ENCODE results near the gene VPS13D.
"Not testable (repeated sequence)": the region's sequence is repeated elsewhere in the genome, so short reads cannot be mapped to it uniquely, and the experiment has no call there.

The VPS13D gene

DNA sequence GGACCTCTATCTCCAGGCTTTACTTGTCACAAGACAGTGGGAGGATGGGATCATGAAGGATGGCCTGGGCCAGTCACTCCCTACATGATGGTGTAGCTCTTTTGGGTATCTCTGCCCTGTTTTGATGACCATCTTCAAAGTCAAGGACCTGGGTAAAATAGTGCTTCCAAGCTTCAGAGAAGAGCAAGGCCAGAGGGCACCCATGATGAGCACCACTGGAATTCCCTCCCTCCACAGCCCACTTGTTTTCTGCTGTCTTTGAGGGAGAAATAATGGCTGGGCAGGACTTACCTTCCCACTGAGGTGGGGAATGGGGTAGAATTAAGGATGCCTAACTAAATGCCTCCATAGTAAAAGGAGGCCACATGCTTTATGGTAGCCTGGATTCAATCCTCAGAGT lies 222.4 kb downstream of the VPS13D start:
- DNase-seq (ENCODE audit: low read depth) = no peak

DNA sequence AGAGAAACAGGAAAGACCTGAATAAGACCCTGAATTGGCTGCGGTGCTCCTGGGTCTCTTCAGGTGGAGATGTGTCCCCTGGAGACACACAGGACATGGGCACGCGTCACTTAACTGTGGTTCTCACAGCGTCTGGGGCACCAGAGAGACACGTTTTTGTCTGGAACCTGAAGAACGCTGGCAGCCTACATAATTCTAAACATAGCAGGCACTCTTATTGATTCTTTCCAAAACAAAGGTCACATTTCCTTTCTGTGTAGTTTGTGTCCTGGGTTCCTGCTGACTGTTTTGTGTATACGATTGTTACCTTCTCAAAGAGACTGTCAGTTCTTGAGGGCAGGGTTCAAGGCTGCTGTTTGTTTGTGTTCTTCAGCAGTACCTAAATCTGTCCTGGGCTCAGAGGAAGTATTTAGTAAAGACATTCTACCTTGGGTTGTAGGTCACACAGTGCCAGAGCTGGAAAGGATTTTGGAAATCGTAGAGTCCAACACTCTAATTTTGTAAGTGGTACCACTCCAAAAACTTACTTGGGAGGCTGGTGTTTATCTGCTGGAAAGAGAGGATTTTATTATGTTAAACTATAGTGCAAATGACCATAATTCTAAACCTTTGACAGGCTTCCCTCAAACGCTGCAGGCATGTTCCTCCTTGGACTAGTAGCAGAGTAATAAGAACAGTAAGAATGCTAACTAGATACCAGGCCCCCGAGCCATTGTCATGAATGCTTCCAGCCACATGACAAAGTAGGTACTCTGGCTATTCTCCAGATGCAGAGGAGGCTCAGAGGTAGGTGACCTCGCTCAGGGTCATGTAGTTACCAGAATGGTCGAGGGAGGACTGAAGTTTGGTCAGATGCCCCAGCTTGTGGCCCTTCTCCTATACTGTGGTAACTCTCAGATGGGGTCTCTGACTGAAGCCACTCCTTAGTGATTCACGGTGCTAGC lies 223.8 kb downstream of the VPS13D start:
- DNase-seq (ENCODE audit: low read depth) = no peak

DNA sequence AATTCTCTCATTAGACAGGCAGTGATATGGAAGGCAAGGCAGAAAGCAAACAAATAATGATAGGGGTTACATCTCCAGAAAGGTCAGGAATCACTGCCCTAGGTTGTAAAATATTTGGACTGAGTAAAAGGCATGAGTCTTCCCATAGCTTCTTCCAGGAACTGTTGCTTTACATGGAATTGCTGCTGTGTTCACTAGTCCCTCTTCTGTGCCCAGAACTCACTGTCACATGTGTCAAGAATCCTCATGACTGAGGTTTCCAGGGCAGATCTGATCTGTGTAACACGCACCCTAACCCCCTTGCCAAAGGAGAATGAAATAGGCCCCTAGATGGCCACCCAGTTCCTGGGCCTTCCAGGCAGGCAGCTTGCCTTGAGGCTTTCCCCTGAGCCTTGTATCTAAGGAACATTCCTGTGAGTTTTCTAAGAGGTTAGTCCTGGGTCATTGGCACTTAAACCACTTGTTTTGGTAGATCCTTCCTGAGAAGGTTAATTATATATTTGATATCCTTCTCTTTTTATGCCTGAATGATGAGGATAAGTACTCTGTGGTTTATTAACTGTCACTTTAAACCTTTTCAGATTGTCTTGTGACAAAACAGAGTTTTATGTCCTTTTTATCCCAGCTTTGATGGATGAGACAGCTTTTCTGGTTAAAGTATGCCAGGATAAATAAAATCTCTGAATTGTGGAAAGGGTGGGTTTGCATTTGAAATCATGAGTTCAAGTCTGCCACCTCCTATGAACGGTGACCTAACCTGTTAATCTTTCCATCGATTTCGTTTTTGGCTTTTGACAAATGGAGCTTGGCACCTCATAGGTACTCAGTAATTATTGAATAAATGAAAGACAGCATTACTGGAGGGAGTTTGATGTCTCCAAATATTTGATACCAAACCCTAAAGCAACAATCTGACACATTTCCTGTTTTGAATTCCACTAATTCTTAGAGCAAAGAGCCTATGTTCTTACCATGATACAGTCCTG lies 224.9 kb downstream of the VPS13D start:
- DNase-seq (ENCODE audit: low read depth) = no peak

DNA sequence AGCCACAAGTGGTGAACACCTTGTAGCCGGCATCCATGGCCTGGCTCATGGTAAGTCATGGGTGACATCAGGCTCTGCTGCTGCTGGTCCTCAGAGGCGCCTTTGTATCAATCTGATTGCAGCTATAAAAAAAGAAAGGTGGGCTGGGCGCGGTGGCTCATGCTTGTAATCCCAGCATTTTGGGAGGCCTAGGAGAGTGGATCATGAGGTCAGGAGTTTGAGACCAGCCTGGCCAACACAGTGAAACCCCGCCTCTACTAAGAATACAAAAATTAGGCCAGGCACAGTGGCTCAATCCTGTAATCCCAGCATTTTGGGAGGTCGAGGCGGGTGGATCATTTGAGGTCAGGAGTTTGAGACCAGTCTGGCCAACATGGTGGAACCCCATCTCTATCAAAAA lies 226.3 kb downstream of the VPS13D start:
- DNase-seq (ENCODE audit: low read depth) = not testable (repeated sequence)

DNA sequence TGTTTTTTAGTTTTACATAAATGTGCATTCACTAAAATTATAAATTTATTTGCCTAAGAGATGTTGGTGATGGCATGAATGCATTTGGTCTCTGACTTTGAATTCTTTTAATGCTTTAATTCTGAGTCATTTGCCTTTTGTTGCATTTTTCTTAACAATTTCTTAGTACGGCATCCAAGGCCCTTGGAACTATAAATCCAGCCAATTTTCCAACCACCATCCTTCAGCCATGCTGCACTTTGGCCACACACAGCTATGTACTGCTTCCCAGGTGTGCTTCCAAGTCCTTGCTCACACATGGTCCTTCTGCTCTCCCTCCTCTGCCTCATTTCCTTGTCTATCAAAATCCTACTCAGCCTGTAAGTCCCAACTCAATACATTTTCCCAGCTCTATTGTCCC lies 227.1 kb downstream of the VPS13D start:
- DNase-seq (ENCODE audit: low read depth) = no peak

DNA sequence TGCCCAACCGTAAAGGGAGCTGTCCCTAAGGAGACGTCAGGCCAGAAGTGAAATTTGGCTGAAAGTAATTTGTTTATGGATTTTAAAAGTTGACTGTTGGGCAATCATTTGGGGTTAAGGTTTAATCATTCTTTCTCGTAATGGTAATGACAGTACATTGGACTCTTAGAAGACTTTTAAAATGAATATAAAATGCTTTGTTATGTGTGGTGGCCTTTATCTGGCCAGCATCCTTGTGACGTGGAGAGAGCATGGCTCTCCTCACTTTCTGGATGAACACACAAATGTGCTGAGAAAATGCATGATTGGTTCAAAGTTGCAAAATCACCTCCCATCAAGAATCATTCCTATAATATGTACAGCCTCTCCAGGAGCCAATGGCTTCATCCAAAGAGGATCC lies 227.9 kb downstream of the VPS13D start:
- no peak for DNase-seq (ENCODE audit: low read depth)

DNA sequence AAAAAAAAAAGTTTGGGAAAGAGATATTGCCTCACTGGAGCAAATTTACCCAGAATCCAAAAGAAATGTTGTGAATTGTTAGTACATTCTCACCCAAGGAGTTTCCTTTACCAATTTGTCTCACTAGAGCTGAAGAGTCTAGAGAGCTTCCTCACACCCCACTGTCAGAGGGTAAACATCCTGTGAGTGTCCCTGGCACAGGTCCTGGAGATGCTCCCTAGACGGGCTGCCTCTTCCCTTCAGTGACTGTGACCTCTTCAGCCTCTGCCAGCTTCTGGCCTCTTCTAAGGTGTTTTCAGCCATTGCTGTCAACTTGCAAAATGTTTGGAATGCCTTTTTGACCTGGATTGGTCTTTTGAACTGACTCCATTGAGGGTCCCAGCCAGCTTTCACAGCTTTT lies 228.7 kb downstream of the VPS13D start:
- DNase-seq (ENCODE audit: low read depth) = no peak

DNA sequence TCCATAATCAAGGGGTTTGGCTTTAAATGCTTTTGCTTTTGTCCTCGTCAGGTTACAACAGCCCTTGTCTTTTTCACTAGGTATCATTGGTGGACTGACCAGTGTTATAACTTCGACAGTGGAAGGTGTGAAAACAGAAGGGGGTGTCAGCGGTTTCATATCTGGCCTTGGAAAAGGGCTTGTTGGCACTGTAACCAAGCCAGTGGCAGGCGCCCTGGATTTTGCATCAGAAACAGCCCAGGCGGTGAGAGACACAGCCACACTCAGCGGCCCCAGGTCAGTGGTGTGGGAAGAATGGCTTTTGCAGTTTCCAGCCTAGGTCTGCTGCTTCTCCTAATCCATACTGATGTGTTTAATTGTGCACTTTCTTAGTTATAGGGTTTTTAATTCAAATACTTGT lies 230.3 kb downstream of the VPS13D start:
- no peak for DNase-seq (ENCODE audit: low read depth)

DNA sequence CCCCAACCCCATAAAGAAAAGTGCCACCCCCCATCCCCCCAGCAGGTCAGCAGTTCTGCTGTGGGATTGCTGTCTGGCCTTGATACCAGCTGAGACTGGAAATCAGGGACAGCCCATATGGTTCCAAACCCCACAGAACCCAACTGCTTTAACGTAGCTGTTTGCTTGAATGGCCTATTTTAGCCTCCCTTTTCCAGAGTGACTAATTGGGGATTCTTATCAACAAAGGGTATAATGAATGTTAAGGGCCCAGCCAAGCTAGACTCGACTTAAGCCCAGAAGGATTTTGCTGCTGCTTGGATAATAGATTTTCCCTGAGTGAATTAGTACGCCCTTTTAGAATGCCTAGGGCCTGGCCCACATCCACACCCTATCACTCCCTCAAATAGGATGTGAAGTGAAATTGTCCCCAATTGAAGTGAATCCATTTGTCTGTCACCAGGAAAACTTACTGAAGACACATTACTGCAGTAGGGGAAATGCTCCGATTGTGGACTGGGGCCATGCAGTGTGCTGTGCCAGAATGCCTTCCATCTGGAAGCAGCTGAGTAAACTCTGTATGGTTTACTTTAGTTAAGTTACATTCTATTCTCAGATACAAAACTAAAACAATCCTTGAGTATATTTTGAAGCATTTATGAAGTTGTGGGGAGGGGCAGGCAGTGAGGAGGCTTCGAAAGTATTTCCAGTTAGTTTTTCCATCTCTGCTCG lies 231.2 kb downstream of the VPS13D start:
- DNase-seq (ENCODE audit: low read depth) = no peak

DNA sequence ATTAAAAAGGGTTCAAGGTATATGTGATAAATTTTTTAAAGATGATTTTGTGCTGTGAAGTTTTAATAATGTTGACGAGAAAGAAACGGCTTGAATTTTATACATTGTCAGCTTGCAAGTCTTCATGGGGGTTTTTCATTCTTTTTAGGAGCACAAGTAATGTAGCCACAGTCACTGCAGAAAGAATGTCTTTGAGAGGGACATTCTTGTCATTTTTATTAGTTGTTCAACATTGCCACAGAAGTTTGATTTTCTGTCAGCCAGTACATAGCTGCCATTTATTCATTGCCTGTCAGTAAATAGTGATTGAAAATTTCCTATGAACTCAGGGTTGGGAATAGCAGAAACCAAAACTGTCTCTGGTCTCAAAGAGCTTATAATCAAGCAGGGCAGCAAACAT lies 231.9 kb downstream of the VPS13D start:
- DNase-seq (ENCODE audit: low read depth) = no peak

DNA sequence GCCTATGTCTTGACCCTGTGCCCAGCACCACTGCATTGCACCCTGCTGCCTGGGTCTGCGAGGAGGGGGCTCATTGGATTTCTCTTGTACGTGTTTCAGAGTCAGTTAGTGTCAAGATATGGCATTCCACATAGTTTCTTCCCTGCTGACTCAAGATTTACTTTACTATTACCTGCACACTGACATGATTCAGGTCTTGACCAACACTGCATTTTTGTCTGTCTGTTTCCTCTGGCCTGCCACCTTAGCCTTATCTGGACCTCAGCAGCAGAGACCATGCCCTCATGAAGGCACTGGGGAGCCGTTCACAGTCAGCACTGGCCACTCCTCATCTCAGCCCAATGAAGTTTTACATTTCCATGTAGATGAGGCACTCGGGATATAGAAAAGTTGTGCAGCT lies 232.8 kb downstream of the VPS13D start:
- DNase-seq (ENCODE audit: low read depth) = no peak

DNA sequence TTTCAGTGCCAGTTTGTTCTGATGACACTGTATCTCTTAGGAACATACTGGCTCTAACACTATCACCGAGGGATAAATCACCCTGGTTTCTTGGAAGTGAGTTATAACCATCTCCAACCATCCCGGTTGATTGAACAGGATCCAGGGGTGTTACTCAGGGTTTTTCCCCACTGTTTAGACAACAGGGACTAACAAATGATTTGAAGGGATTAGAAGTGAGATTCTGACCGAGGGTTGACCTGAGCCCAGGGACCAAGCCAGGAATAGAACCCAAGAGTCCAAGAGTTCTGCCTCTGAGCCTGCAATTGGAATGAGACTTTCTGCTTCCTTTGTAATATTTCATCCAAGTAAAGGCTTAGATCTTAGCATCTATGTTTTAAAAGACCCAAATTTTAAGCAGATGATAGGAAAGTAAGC lies 234.2 kb downstream of the VPS13D start:
- DNase-seq (ENCODE audit: low read depth) = no peak

DNA sequence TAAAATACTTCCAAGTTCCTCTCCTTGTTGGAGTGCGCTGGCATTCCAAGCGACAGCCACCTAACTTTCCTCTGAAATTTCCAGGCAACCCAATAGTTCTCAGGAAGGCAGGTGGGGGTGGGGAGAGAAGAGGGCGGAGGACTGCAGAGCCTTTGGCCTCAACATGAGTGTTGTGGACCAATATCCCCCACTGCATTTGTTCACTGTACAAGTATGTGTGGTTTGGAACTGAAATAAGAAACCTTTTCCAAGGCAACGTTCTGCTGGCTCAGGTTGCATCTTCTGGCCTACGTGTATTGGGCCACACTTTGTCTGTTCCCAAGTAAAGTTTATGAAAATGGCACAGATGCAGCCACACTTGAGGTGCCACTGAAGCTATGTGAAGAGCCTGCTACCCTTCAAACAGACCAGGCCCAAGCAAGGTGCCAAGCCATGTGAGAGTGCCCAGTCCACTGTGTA lies 234.8 kb downstream of the VPS13D start:
- no peak for DNase-seq (ENCODE audit: low read depth)

DNA sequence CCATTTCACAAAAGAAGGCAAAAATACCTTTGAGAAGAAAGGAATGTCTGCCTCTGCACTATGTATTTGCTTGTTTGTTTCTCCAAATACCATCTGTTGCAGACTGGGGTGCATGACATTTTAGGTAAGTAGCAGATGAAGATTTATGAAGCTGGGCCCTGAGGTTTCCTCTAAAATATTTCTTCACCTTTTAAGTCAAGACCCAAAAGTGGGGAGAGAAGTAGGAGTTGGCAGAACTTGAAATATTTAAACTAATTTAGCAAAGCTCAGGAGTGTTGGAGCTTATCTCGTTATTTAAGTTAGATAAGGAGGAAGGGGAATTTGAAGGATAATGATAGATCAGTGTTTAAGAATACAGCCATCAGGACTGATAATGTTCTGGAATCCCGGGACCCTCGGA lies 235.3 kb downstream of the VPS13D start:
- DNase-seq (ENCODE audit: low read depth) = no peak

DNA sequence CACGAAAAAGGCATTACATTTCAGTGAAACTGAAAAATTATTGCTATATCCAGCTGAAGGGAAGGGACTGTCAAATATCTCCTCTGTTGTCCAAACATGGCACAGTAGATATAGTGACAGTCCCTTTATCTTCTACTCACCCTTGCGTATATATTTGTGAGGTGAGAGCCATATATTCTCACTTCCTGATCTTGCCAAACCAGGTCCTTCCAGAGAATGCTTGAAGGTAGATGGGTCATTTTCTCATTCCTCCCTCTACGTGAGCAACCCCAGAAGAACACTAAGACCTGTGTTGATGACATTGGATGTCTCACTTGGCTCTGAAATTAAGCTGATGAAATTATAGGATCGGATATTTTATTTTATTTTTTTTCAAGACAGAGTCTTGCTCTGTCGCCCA lies 237.0 kb downstream of the VPS13D start:
- no peak for DNase-seq (ENCODE audit: low read depth)

DNA sequence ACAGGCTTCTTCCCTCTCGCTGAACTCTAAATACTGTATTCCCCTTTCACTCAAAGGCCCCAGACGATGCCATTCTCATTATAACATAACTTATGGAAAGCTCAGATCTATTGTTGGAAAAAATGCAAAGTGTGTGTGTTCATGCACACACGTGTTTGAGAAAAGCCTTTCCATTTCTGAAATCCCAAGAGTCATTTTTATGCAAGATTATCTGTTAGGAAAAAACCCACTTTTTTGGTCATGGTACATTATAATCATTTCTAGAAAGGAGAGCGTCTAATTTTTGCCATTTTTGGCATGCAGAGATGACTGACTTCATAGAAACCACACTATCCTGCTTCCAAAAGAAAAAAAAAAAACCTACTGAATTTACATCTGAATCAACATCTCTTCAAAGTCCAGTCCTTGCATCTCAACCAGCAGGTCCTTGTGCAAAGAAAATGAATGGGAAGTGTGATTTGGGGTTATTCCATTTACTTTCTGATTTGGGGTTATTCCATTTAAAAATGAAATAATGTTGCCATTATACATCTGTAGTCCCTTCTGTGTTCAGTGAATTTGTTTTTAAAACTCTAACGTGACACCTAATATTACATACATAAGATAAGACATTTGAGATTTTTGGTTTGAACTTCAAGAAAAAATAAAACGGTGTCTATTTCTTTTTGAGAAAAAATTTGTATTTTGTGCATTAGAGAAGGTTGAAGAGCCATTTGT lies 237.9 kb downstream of the VPS13D start:
- DNase-seq (ENCODE audit: low read depth) = no peak

DNA sequence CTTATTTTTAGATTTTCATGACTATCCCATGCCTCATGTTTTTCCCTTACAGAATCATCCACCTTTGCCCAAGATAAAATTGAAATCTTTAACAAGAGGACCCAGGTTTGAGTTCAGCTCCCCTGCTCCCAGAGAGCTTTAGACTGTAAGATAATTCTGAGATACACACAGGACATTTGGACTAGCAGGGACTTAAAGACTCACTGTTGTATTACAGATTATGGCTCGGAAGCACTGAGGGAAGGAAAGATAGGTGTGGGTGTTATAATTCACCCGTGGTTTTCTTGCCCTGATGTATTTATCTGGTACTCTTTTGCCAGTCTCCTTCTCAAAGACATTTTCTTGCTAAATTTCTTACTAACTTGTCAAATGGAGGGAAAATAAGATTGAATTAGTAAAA lies 238.5 kb downstream of the VPS13D start:
- DNase-seq (ENCODE audit: low read depth) = no peak

DNA sequence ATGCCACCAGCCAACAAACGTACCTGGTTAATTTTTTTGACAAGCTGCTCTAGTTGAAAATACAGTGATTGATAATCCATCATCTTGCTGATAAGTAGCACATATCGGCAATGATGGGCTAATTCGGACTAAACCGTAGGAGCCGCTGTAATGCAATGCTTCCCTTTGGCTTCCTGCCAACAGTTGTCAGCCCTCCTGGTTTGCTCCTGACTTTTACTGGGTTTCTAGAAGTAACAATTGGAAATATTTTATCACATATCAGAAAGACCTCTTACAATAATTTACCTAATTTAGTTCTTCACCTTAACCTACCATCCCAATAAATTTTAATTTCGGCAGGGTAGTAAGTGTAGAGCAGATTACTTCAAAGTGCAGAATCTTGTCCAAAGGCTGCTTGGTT lies 239.7 kb downstream of the VPS13D start:
- no peak for DNase-seq (ENCODE audit: low read depth)

DNA sequence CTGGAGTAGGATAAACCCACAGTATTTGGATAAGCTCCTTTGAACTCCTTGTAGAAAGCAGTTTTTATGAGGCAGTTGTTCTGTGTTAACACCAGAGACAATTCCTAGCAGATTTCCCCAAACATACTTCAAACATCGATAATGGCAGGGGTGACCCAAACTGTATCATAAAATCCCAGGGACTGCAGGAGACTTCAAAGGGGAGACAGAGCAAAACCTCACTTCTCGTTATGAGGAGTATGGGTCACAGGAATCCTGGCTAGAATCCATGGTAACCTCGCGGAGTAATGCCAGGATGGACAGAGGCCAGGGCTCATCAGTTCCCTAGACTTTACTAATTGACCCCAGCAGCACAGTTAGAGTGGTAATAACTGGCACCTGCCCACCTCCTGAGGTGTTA lies 240.2 kb downstream of the VPS13D start:
- DNase-seq (ENCODE audit: low read depth) = no peak

DNA sequence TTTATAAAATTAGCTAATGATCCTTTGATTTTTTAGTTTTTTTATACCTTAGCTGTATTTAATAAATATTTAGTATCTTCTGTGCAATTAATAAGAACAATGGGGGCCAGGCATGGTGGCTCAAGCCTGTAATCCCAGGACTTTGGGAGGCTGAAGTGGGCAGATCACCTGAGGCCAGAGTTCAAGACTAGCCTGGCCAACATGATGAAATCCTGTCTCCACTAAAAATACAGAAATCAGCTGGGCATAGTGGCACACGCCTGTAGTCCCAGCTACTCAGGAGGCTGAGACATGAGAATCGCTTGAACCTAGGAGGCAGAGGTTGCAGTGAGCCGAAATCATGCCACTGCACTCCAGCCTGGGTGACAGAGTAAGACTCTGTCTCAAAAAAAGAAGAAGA lies 241.1 kb downstream of the VPS13D start:
- not testable (repeated sequence) for DNase-seq (ENCODE audit: low read depth)

DNA sequence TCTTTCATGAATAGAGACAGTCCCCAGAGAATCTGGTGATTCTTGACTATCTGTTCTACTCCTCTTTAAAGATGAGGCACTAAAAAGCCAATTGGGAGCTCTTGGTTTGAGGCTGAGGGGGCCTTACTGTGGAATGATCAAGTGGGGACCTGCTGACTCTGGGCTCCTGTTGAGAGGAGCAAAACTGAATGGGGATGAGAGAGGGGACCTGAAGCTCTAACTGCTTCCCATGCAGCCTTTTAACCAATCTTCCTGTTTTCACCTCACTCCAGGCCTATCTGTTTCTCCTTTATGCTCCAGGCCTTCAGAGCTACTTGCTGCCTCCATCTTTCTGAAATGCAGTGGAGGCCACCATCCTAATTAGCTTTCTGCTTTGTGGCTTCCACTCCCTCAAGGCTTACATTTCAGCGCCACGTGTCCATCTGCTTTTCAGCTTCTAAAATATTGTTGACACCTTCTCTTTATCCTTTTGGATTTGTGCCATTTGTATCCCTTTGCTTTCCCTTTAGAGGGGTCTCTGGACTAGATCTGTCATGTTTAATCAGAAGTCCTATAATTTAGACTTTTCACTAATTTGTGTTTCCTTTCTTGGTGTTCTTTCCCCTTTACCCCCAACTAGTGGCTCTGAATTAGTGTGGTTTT lies 242.4 kb downstream of the VPS13D start:
- DNase-seq (ENCODE audit: low read depth) = no peak
